Astrocyte of the spinal cord (primary cell): ENCODE results near the gene TMEM260.
A peak's percentile ranks its signal among the peaks of the same experiment; 100 is the strongest.

ENCODE experiments used
- DNase-seq: peaks from one replicate; pipeline ENCODE4 v3.0.0; 2011; ENCODE audit warnings: low read depth, low spot score
- H3K4me3 ChIP-seq: 2 replicates; pipeline ENCODE4 v1.5.1; 2011; ENCODE audit warnings: low read depth, mild to moderate bottlenecking, low read length, moderate library complexity
- in situ Hi-C: cut with HindIII; loops from 2 replicates; pipeline ENCODE4 v1.10.0; 2017; ENCODE audit warnings: low sequenced_read_pairs
- TF ChIP-seq, protein P1 (sequence below): IDR thresholded peaks from 2 replicates; pipeline ENCODE4 v1.5.1; 2012; ENCODE audit warnings: low read depth, mild to moderate bottlenecking, low read length, inconsistent platforms

Gene TMEM260

DNA sequence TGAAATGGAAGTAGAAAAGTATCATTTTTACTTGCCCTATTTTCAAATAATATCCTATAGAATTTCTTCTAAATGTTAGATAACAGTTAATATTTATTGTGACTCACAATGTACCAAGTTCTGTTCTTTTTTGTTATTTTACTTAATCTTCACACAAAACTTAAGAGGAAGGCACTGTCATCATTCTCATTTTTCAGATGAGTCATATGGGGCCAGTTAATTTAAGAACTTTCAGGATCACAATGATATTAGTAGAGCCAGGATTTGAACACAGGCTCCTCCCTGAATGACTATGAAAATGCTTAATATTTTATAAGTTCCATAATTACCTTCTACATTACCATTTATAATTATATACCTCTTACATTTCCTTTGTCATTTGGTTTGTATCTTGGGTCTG, 10.4 kb upstream of the TMEM260 start:
- TF ChIP-seq, protein P1, sequence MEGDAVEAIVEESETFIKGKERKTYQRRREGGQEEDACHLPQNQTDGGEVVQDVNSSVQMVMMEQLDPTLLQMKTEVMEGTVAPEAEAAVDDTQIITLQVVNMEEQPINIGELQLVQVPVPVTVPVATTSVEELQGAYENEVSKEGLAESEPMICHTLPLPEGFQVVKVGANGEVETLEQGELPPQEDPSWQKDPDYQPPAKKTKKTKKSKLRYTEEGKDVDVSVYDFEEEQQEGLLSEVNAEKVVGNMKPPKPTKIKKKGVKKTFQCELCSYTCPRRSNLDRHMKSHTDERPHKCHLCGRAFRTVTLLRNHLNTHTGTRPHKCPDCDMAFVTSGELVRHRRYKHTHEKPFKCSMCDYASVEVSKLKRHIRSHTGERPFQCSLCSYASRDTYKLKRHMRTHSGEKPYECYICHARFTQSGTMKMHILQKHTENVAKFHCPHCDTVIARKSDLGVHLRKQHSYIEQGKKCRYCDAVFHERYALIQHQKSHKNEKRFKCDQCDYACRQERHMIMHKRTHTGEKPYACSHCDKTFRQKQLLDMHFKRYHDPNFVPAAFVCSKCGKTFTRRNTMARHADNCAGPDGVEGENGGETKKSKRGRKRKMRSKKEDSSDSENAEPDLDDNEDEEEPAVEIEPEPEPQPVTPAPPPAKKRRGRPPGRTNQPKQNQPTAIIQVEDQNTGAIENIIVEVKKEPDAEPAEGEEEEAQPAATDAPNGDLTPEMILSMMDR: no peak
- in situ Hi-C loops: no loop called here
- no peak for DNase-seq
- no peak overlapping the region for H3K4me3 ChIP-seq

- no peak overlapping the region for H3K4me3 ChIP-seq
- no peak for DNase-seq
- in situ Hi-C loops: no loop called here
- TF ChIP-seq, protein P1: no peak
These were observed 9.3 kb upstream of the TMEM260 start for GRCh38 chr14:56570295-56570694.

DNA sequence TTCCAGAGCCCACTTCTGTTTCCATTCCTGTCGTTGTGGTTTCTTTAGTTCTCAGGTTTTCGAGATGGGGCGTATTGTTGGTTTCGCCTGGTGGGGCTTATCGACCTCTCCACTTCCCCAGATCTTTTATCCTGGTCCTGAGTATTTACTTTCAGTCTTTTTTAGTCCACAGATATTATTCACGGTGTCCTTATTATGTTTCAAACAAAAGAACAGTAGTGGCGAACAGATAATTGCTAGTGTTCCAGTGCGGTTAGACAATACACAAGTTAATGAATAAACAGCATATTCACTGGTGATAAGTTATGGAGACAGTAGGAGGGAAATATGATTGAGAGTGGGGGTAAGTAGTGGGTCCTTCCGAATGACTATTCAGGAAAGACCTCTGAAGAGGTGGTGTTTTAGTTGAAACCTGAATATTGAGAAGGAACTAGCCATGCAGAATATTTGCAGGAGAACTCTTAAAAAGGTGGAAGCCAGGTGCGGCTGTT, 668 bp downstream of the TMEM260 start:
- DNase-seq: no peak
- in situ Hi-C loops: no loop called here
- TF ChIP-seq, protein P1: no peak
- H3K4me3 ChIP-seq: peak overlapping the region; percentile 93

DNA sequence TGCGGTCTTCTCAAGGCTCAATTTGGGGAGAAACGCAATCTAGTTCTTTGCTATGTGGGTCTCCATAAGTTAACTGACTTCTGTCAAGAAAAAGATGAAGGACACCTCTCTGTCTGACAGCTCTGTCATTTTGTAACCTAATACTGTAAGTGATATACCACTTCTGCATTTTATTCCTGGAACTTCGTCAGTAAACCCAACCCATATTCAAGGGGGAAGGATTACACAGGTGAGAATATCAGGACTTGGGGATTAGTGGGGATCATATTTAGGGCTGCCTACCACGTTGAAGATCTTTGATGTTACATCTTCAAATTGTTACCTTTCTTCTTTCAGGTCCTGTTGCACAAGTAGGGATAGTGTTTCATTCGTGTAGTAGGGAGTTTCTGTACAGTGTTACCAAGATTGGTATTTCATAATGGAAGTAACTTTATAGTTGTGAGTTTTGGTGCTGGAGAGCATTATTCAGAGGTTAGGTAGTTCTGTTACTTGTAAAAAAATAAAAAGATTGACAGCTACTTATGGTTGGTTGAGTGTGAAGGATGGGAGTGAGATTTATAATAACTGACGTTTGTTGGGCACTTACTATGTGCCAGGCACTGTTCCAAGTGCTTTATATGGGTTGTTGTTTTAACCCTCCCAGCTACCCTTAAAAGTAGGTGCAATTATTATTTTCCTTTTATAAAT, 1.6 kb downstream of the TMEM260 start:
- H3K4me3 ChIP-seq: no peak overlapping the region
- DNase-seq: no peak
- in situ Hi-C loops: no loop called here
- TF ChIP-seq, protein P1: no peak

- TF ChIP-seq, protein P1: no peak
- peak; percentile 57 for DNase-seq
- no peak overlapping the region for H3K4me3 ChIP-seq
- in situ Hi-C loops: no loop called here
These were observed 6.0 kb downstream of the TMEM260 start for GRCh38 chr14:56585461-56586084.

- no peak for DNase-seq
- in situ Hi-C loops: no loop called here
- TF ChIP-seq, protein P1: no peak
- H3K4me3 ChIP-seq: no peak overlapping the region
These were observed 8.1 kb downstream of the TMEM260 start for GRCh38 chr14:56587701-56588100.
